Skin epidermis (tissue), 12 donors: Measurements from ENCODE around the gene FSHR.

Experiments
- H3K27ac ChIP-seq, 21 experiments: fragments of 200-600 bp; sonication (generic) in 11 of 21; one replicate each; pipeline ENCODE4 v1.5.0; 2020; ENCODE audit warnings: mild to moderate bottlenecking in 3 of 21, inconsistent platforms in 2 of 21, moderate library complexity in 2 of 21
- H3K4me3 ChIP-seq, 7 experiments: fragments of 200-600 bp; sonication (generic) in 2 of 7; one replicate each; pipeline ENCODE4 v1.5.0; 2020; ENCODE audit warnings: inconsistent platforms in 2 of 7, mild to moderate bottlenecking in 2 of 7, moderate library complexity in 1 of 7

FSHR gene

GRCh38 chr2:49037197-49037596 is 117.1 kb downstream of the FSHR start:
- no peak overlapping the region for H3K4me3 ChIP-seq
- H3K27ac ChIP-seq: no peak overlapping the region

DNA sequence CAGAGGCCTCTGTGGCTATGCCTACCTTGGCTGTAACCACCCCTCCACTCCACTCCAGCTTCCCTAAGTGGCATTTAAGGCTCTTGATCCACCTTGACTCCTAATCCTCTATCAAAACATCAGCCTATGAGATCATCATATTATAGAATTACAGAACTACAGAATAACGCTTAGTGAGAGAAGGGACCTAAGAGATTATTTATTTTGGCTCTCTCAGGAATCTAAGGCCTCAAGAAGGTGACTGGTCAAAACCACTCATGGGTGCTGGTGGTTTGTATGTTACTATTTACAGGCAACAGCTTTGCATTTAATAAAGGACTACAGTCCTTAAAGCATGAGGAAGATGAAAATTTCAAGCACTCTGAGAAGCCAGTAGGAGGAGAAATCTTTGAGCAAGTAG is 118.8 kb downstream of the FSHR start:
- Histone ChIP-seq H3K27ac (no peak overlapping the region), H3K4me3 (no peak overlapping the region)

DNA sequence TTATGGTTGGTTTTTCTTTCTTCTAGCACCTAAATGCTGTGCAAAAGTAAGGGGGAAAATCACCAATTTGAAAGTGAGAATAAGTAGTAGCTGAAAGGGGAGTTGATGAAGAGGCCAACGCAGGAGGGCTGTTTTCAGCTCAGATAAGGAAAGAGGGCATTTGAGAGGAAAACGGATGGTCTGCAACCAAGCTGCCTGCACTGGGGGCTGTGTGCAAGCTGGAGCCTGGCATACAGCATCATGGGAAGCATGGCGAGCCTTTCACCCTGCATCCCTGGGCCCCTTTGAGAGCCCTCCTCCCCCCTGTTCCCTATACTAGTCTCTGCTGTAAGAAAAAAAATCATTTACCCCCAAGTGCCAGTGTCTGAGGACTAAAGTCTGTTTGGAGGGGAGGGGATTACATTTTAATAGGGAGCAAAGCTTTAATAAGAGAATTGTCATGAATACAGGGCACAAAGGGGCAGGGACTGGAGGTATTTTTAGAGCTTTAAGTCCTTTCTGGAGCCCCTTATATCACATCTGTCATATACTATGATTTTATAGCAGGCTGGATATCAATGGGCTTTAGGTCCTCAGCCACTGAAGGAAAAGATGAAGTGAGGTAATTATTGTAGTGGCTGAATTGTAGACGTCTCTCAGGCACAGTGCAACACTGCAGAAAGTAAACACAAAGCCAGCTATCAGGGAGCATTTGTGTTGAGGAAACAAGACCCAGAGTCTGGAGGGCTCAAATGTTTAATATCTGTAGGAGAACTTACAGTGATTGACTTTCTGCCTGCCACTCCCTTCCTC is 120.7 kb downstream of the FSHR start:
- no peak overlapping the region for H3K4me3 ChIP-seq
- H3K27ac ChIP-seq: no peak overlapping the region

DNA sequence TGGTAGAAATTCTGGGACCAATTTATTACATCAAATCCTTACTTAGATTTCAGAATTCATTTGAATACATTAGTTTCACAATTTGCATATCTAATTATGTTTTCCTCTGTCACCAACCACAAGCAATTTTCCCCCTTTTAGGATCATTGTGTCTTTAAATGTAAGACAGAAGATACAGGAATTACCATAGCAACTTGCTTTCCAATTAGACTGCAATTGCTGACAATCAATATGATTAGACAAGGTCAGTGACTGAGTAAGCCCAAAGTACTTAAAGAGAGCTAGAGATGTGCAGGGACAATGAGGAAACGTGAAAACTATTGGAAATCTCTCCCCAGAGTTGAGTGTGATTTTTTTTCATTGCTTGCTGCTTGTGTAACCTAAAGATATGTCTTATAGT is 121.4 kb downstream of the FSHR start:
- Histone ChIP-seq H3K4me3 (no peak overlapping the region), H3K27ac (no peak overlapping the region)

DNA sequence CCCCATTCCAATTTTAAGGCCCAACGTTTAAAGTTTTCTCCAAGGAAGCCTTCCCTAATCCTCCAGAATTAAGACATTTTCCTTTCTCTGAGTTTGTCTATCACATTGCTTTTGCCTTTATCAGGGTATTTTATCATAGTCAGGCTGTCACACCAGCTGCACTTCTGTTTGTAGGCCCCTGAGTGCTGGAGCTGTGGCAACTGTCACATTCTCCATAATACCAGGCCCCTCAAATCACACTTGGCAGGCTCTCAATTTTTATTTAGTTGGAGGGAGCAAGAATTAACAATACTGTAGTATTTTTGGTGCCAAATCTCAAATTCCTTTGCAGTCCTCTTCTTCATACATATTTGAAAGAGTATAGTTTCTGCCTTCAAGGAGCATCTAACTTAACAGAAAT is 122.2 kb downstream of the FSHR start:
- H3K27ac ChIP-seq: no peak overlapping the region
- no peak overlapping the region for H3K4me3 ChIP-seq

DNA sequence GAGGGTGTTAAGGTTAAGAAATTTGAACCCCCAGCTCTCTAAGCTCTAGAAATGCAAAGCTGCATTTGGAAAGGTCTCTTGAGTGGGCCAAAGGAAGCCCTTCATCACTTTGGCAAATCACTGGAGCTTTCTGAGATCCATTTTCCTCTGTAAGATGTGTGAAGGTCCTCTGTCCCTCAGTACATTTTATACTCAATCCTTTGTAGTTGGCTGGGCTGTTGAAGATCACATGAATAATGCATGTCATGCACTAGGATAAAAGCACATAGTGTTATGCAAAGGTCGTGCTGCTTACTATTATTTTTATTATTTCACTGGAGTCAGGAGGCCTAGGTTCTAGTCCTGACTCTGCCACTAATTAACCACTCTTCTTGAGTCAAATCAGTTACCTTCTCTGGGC is 124.9 kb downstream of the FSHR start:
- no peak overlapping the region for H3K27ac ChIP-seq
- no peak overlapping the region for H3K4me3 ChIP-seq

DNA sequence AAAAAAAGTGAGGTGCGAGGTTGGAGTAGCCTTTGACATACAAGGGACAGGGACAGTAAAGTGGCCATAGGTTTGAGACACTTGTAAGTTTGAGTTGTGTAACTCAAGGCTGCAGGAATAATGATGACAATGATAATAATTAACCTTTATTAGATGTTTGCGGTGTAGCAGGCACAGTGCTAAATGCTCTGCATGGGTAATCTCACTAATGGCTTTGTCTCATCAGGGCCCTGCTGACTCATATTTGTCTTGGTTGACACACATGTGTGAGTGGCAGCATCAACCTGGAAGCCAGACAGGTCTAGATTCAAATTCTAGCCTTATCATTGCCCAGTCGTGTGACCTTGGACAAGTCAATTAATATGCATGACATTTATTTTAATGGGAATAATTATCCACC is 126.2 kb downstream of the FSHR start:
- no peak overlapping the region for H3K27ac ChIP-seq
- H3K4me3 ChIP-seq: no peak overlapping the region

- H3K4me3 ChIP-seq: no peak overlapping the region
Measured at GRCh38 chr2:49026706-49027105, 127.6 kb downstream of the FSHR start.

DNA sequence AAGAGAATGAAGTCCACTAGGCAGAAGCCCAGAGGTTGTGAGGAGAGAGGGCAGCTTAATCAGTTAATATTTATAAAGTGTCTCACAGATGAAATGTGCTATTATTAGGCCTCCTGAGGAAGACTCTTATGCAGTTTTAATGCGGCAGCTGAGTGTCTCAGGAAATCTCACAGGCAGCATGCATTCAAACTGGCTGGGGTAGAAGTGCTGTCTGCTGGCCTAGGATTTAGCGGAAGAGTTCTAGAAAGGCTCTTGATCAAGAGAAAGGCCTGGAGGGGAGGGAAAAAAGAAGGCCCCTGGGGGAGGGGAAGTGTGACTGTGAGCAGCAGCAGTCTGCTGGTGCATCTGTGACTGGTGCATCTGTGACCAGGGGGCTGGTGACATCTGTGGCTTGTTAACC is 133.0 kb downstream of the FSHR start:
- no peak overlapping the region for H3K4me3 ChIP-seq
- no peak overlapping the region for H3K27ac ChIP-seq

More at GRCh38 chr2:49026706-49027105, 127.6 kb downstream of the FSHR start:
- H3K27ac ChIP-seq: no peak overlapping the region

GRCh38 chr2:49005261-49005660 is 149.1 kb downstream of the FSHR start:
- Histone ChIP-seq H3K4me3 (no peak overlapping the region), H3K27ac (no peak overlapping the region)

DNA sequence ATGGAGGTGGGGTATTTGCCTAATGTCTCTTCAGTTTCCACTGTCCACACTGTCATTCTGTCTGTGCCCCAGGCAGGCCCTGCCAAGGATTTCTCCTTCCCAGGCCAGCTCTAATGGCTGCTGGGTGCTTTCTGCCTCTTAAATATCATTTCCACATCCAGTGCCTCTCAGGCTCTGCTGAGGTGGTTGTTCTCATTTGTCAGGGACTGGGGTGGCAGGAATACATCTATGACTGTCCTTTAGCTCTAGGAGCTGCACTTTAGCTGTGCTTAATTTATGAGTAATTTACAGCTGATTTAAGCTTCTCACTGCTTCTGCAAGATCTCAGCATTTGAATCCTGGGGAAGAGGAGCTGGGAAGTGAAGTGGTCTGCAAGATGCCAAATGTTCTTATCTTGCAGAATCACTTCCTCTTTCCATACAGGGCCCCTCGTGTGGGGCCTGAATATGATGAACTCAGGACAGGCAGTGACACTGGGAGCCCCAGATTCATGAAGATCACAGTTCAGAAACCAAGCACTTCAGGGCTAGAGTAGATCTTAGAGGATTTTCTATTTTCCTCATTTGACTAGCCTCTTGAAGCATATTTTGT is 150.2 kb downstream of the FSHR start:
- H3K4me3 ChIP-seq: no peak overlapping the region
- peak overlapping the region in 2 of 21 experiments; percentile 48 to 51 for H3K27ac ChIP-seq

DNA sequence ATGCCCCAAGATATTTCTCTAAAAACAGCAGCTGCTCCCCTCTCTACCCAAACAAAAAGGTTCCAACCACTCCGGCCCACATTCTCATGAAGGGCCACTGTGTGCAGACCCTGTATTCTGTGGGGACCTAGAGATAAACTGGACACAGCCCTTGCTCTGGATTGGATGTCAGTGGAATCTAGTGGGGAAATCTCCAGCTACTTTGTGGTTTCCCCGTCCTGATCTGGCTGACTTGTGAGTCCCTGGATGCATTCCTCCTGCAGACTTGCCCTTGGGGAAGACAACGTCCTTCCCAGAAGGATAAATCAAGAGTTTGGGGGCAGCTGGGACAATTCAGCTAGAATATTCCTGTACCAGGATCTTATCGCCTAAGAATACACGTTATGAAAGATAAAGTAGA is 151.1 kb downstream of the FSHR start:
- no peak overlapping the region for H3K4me3 ChIP-seq
- peak overlapping the region in 2 of 21 experiments; percentile 48 to 51 for H3K27ac ChIP-seq

DNA sequence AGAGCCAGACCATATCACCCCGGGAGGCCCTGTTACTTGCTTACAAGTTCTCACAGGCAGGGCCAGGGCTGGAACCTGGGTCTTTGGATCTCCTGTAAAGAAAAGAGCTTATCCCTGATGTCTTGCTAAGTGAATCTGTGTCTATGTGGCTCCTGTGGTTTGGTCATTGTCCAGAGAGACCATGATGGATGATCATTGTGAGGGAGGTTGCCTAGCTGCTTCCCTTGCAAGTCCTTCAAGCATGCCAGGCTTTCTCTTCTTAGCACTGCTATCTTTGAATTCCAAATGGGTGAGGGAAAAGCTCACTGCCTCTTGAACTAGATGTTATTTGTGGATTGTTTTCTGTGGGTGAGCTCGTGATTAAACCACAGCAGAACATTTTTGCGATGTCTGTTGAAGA is 151.6 kb downstream of the FSHR start:
- Histone ChIP-seq H3K4me3 (no peak overlapping the region), H3K27ac (peak overlapping the region in 1 of 21 experiments; percentile 51)

DNA sequence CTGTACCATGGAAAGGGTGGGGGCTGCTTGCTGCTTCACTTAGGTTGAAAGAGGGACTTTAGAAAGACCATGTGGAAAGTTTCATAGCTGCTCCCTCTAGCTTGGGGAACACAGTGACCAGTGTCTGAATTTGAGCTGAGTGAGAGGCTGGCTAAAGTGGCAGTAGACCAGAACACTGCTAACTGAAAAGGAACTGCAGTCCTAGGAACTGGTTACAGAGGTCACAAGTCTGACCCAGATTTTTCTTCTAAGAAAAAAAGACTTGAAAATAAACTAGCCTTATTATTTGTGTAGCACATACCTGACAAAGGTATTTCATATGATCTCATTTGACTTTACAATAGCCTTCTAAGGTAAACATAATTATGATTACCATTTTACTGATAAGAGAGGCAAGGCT is 153.6 kb downstream of the FSHR start:
- no peak overlapping the region for H3K4me3 ChIP-seq
- no peak overlapping the region for H3K27ac ChIP-seq

DNA sequence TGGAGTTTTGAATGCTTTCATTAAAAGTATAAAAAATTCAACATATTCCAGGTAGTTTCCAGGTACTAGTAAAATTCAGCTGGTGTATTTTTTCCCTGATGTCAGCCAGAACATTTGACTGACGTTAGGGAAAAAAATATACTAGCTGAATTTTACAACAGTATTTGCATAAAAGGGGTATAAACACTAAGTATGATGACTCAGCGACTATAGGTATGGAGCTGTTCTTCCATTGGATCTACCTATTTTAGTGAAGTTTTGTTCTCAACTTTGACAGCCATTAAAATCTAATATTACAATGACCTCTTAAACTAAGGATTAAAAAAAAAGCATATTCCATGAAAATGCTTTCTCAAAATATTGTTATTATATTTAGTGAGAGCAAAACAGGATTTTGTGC is 155.9 kb downstream of the FSHR start:
- Histone ChIP-seq H3K27ac (no peak overlapping the region), H3K4me3 (no peak overlapping the region)

DNA sequence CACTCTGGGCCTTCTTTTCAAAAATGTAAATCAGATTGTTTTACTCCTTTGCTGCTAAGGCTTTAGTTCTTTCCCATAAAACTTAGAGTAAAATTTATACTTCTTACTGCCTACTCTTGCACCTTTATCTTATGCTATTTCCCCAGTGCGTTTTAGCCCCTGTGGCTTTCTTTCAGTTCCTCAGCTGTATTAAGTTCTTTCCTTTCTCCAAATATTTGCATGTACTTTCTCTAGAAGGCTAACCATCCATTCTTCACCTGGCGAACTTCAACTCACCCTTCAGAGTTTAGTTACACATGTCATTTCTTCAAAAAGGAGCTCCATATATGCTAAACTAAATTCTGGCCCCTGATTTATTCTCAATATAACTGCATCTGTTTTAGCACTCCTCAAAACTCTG is 160.7 kb downstream of the FSHR start:
- no peak overlapping the region for H3K27ac ChIP-seq
- H3K4me3 ChIP-seq: no peak overlapping the region

GRCh38 chr2:48991415-48992131 is 162.7 kb downstream of the FSHR start:
- H3K27ac ChIP-seq: no peak overlapping the region
- H3K4me3 ChIP-seq: no peak overlapping the region

DNA sequence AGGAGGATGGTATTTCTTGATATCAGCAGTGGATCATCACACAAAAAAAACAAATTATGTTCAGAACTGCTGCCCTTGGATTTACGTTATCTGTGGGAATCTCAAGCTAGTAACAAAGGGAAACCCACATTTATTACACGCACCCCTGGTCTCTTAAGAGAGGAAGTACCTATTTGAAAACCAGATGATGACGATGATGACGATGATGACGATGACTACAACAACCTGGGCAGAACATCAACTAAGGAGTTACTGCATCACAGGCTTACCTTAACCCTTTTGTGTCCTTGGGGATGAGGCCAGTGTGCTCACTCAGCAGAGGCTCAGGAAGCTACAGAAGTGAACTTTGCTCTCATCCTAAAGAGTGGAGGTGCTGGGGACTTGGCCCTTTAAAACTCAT is 169.4 kb downstream of the FSHR start:
- no peak overlapping the region for H3K27ac ChIP-seq
- H3K4me3 ChIP-seq: no peak overlapping the region

- H3K27ac ChIP-seq: no peak overlapping the region
Measured at GRCh38 chr2:48983551-48983950, 170.8 kb downstream of the FSHR start.

DNA sequence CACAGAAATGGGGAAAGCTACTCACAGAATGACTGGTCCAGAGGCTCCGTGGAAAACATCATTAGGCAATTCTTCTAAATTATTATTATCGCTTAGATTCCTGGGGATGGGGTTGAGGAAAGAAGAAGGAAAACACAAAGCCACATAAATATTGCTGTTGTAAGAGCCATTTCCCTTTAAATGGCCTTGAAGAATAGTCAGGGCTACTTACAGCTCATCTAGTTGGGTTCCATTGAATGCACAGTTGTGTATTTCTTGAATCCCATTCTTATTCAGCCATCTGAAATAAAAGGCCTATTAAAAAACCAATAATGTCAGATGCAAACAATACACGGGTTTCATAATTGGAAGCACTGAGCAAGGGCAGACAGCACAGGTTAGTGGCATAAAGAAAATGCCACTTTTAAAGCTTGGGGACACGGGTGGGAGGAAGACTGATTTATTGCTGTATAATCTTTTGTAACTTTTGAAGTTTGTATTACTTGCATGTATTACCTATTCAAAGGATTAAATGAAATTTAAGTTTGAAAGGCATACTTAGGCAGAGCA is 171.4 kb downstream of the FSHR start:
- no peak overlapping the region for H3K4me3 ChIP-seq
- no peak overlapping the region for H3K27ac ChIP-seq

More at GRCh38 chr2:48983551-48983950, 170.8 kb downstream of the FSHR start:
- H3K4me3 ChIP-seq: no peak overlapping the region

DNA sequence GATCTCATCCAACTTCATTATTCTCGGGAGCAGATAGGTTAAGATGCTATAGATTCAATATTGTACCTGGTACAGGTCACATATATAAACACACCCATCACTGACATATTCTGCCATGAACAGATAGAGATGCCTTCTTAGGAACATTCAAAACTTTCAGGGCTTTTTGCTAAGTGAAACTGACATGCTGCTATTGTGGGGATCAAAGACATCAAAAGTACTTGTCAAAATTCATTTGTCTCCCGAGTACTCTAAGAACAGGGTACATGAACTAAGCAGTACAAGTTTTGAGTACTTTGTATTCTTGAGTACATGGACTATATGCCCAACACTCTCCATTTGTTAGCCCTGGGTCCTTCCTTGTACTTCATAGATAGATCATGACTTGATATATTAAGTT is 173.5 kb downstream of the FSHR start:
- H3K27ac ChIP-seq: no peak overlapping the region
- H3K4me3 ChIP-seq: no peak overlapping the region
